Measurements from ENCODE around the gene VWF.

- TF ChIP-seq POLR2A (IDR thresholded peaks at IDR 0.05; ENCODE audit: low read length): no peak
- no peak for TF ChIP-seq GATA1 (IDR thresholded peaks at IDR 0.05; ENCODE audit: low read depth, low read length)
Measured at GRCh38 chr12:5985471-5985870, 139.0 kb downstream of the VWF start.

Data from erythroblast (primary cell).